DND-41 (cell line): Measurements from ENCODE around the gene MATK.
"Not testable (repeated sequence)": the region's sequence is repeated elsewhere in the genome, so short reads cannot be mapped to it uniquely, and the experiment has no call there.

ENCODE experiments used
- ATAC-seq: fragments of 200-7000 bp; cut with Tn5 transposase; 3 replicates; pipeline ENCODE4 v1.9.1; 2021; ENCODE audit warnings: low read depth; ENCODE audit not compliant: insufficient read depth
- DNase-seq: peaks from one replicate; pipeline ENCODE4 v3.0.0-alpha.2; 2020
- H2AFZ ChIP-seq: 2 replicates; pipeline ENCODE4 v1.6.0; 2012; ENCODE audit warnings: low read depth, low read length
- H3K27ac ChIP-seq: 2 replicates; pipeline ENCODE4 v1.5.1; 2012; ENCODE audit warnings: low read length, inconsistent platforms
- H3K27me3 ChIP-seq: fragments of 200-600 bp; sonication (generic); 2 replicates; pipeline ENCODE4 v1.6.0; 2012; ENCODE audit warnings: low read length, mild to moderate bottlenecking, inconsistent platforms; ENCODE audit not compliant: insufficient read depth, poor library complexity
- H3K36me3 ChIP-seq: 2 replicates; pipeline ENCODE4 v1.5.1; 2012; ENCODE audit warnings: low read length, inconsistent platforms; ENCODE audit not compliant: insufficient read depth
- H3K4me1 ChIP-seq: 2 replicates; pipeline ENCODE4 v1.5.1; 2012; ENCODE audit warnings: mild to moderate bottlenecking, low read length; ENCODE audit not compliant: insufficient read depth
- H3K4me2 ChIP-seq: 2 replicates; pipeline ENCODE4 v1.6.0; 2012; ENCODE audit warnings: mild to moderate bottlenecking, moderate library complexity, low read length, inconsistent platforms; ENCODE audit not compliant: insufficient read depth
- H3K4me3 ChIP-seq, 2 experiments: fragments of 200-600 bp in 1 of 2; shearing (Covaris generic) in 1 of 2; 2 replicates each; pipeline ENCODE4 v1.5.1; 2012 to 2016; ENCODE audit warnings: inconsistent platforms in 2 of 2, low read length in 2 of 2, mild to moderate bottlenecking in 2 of 2, low read depth in 1 of 2, moderate library complexity in 1 of 2
- H3K79me2 ChIP-seq: 2 replicates; pipeline ENCODE4 v1.6.0; 2012; ENCODE audit warnings: low read length, inconsistent platforms; ENCODE audit not compliant: insufficient read depth
- H3K9ac ChIP-seq: 2 replicates; pipeline ENCODE4 v1.6.0; 2012; ENCODE audit warnings: low read depth, mild to moderate bottlenecking, inconsistent platforms, low read length, moderate library complexity
- H3K9me3 ChIP-seq: 2 replicates; pipeline ENCODE4 v1.5.1; 2012; ENCODE audit warnings: low read length, moderate library complexity, mild to moderate bottlenecking, inconsistent platforms; ENCODE audit not compliant: insufficient read depth, severe bottlenecking
- H4K20me1 ChIP-seq: 2 replicates; pipeline ENCODE4 v1.6.0; 2012; ENCODE audit warnings: low read length; ENCODE audit not compliant: insufficient read depth
- CTCF ChIP-seq: IDR thresholded peaks from 2 replicates; pipeline ENCODE4 v1.5.1; 2012; ENCODE audit warnings: borderline replicate concordance, low read length, moderate library complexity, mild to moderate bottlenecking; ENCODE audit not compliant: poor library complexity, severe bottlenecking; ENCODE audit errors: extremely low read depth
- EZH2 ChIP-seq: IDR thresholded peaks from 3 replicates; pipeline ENCODE4 v1.6.1; 2012; ENCODE audit warnings: borderline replicate concordance, low read depth, mild to moderate bottlenecking, moderate library complexity, low read length, inconsistent platforms; ENCODE audit not compliant: severe bottlenecking

Gene MATK

GRCh38 chr19:3818466-3818865 lies 32.3 kb upstream of the MATK start:
- ATAC-seq = no peak
- Histone ChIP-seq H2AFZ (no peak overlapping the region), H4K20me1 (no peaks in the 10 kb centered on the region), H3K27ac (no peak overlapping the region), H3K27me3 (no peaks in the 10 kb centered on the region), H3K79me2 (no peaks in the 10 kb centered on the region), H3K36me3 (no peaks in the 10 kb centered on the region), H3K4me1 (peaks cover 11% of the 10 kb centered on the region), H3K9ac (no peak overlapping the region), H3K4me3 (no peak overlapping the region), H3K4me2 (no peak overlapping the region), H3K9me3 (no peaks in the 10 kb centered on the region)
- no peak for DNase-seq
- TF ChIP-seq EZH2 (no peak), CTCF (no peak)

- Histone ChIP-seq H3K27me3 (no peaks in the 10 kb centered on the region), H3K9ac (no peak overlapping the region), H3K27ac (no peak overlapping the region), H3K79me2 (no peaks in the 10 kb centered on the region), H3K9me3 (no peaks in the 10 kb centered on the region), H2AFZ (no peak overlapping the region), H4K20me1 (no peaks in the 10 kb centered on the region), H3K4me2 (no peak overlapping the region), H3K4me3 (no peak overlapping the region), H3K4me1 (peaks cover 18% of the 10 kb centered on the region), H3K36me3 (no peaks in the 10 kb centered on the region)
- no peak for ATAC-seq
- DNase-seq = no peak
- no peak for TF ChIP-seq EZH2
- no peak for TF ChIP-seq CTCF
These were observed 31.6 kb upstream of the MATK start for GRCh38 chr19:3817761-3818160.

GRCh38 chr19:3816566-3817218 lies 30.5 kb upstream of the MATK start:
- H3K4me1 ChIP-seq = peaks cover 24% of the 10 kb centered on the region
- H3K27me3 ChIP-seq = no peaks in the 10 kb centered on the region
- ATAC-seq (no peak), DNase-seq (no peak)
- H3K4me3 ChIP-seq = no peak overlapping the region
- no peak overlapping the region for H2AFZ ChIP-seq
- no peak overlapping the region for H3K9ac ChIP-seq
- no peak overlapping the region for H3K27ac ChIP-seq
- no peaks in the 10 kb centered on the region for H3K9me3 ChIP-seq
- H4K20me1 ChIP-seq = no peaks in the 10 kb centered on the region
- no peaks in the 10 kb centered on the region for H3K79me2 ChIP-seq
- no peaks in the 10 kb centered on the region for H3K36me3 ChIP-seq
- no peak overlapping the region for H3K4me2 ChIP-seq
- TF ChIP-seq EZH2 = no peak
- no peak for TF ChIP-seq CTCF

GRCh38 chr19:3816148-3816547 lies 30.0 kb upstream of the MATK start:
- H3K27me3 ChIP-seq = not testable (repeated sequence)

More at GRCh38 chr19:3816148-3816547, 30.0 kb upstream of the MATK start:
- H3K4me1 ChIP-seq = peaks cover 24% of the 10 kb centered on the region
- not testable (repeated sequence) for ATAC-seq, H4K20me1 ChIP-seq, H3K9ac ChIP-seq, H3K27ac ChIP-seq, H3K4me2 ChIP-seq, H3K4me3 ChIP-seq, H3K36me3 ChIP-seq, DNase-seq, H3K79me2 ChIP-seq, H2AFZ ChIP-seq, H3K9me3 ChIP-seq
